ENCODE data around the gene TNFRSF11A.

Gene TNFRSF11A

DNA sequence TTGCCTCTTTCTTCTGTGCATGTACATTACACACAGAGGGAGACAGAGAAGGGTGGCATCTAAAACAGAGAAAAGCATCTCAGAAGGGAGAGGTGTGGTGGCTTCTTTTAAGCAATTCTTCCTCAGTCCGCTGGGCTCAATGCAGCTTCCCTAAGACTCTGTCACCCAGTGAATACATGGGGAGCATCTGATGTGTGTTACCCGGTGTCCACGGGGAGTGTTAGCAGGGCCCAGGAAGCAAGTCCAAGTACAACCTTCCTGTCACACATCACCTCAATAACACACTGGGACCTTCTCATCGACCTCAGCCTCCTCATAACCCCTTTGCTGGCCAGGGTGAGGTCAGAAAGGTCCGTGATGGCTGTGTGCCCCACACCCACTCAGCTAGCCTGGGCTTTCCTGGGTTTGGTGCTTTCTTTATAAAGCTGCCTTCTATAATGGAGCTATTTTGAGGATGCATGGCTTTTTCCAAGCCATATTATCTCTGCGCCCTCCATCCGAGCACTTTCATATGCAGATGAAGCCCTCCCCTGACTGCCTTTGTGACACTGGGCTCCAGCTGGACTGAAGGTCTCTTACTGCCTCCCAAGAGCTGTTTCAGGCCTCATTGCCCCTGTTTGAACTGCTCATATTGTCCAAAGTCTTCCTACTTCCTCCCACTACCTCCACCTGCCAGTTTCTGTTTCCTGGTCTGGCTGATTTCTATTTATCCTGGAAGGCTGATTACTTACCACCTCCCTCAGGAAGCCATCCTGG is 21.4 kb downstream of the TNFRSF11A start:
- DNase-seq = no peak

- no peak for DNase-seq
These were observed 22.0 kb downstream of the TNFRSF11A start for GRCh38 chr18:62347089-62347506.

- no peak for DNase-seq
These were observed 23.4 kb downstream of the TNFRSF11A start for GRCh38 chr18:62348474-62348873.

GRCh38 chr18:62353170-62353569 is 28.1 kb downstream of the TNFRSF11A start:
- DNase-seq = no peak

DNA sequence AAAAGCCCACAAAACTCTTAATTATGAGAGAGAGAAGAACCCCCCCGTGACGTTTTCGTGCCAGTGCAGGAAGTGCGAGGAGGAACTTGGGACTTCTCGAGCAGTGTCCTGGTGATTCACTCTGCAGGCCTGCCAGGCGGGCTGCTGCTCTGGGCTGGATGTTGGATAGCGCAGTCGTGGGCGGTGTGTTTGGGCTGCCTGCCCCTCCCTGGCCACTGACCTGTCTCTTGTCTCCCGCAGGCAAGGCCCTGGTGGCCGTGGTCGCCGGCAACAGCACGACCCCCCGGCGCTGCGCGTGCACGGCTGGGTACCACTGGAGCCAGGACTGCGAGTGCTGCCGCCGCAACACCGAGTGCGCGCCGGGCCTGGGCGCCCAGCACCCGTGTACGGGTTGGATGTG is 29.0 kb downstream of the TNFRSF11A start:
- DNase-seq = no peak

DNA sequence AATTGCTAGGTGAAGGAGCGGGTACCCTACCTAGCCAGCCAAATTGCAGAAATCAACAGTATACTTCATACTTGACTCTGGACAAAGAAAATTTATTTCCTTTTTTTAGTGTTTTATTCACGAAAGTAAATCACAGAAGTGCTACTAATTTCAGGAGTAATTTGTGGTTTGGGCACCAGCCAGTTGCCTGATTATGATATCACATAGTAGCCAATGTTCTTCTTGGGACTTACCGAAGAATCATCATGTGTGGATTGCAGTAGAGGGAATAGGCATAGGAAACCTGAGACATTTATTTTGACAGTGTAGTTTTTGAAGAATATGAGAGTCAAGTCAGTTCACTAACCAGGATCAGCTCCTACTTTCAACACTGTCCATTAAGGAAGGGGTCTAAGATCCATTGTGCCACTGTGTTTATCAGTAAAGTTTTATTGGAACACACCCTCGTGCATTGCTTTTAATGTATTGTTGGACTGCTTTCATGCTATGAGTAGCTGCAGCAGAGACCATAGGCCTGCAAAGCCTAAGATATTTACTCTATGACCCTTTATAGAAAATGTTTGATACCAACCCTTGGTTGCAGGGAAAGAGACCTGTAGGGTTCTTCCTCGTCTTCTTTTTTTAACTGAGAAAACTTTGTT is 32.1 kb downstream of the TNFRSF11A start:
- DNase-seq = no peak

GRCh38 chr18:62360805-62361204 is 35.7 kb downstream of the TNFRSF11A start:
- no peak for DNase-seq

- DNase-seq = no peak
These were observed 36.2 kb downstream of the TNFRSF11A start for GRCh38 chr18:62361288-62361687.

- no peak for DNase-seq
These were observed 39.4 kb downstream of the TNFRSF11A start for GRCh38 chr18:62364558-62364957.

- no peak for DNase-seq
These were observed 40.3 kb downstream of the TNFRSF11A start for GRCh38 chr18:62365420-62365819.

DNA sequence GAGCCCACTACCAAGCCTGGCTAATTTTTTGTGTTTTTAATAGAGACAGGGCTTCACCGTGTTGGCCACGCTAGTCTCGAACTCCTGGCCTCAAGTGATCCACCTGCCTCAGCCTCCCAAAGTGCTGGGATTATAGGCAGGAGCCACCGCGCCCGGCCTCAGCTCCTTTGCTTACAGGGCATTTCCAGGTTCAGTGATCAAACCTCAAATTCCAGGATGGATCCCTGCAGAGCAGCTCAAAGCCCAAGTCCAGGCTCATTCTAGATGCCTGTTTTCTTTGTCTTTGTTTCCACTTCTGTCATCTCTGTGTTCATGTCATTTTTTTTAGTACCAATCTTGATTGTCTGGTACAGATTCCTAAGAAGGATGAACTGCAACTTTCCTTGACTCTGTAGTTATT is 41.9 kb downstream of the TNFRSF11A start:
- DNase-seq = no peak

- no peak for DNase-seq
These were observed 43.0 kb downstream of the TNFRSF11A start for GRCh38 chr18:62368100-62368499.

DNA sequence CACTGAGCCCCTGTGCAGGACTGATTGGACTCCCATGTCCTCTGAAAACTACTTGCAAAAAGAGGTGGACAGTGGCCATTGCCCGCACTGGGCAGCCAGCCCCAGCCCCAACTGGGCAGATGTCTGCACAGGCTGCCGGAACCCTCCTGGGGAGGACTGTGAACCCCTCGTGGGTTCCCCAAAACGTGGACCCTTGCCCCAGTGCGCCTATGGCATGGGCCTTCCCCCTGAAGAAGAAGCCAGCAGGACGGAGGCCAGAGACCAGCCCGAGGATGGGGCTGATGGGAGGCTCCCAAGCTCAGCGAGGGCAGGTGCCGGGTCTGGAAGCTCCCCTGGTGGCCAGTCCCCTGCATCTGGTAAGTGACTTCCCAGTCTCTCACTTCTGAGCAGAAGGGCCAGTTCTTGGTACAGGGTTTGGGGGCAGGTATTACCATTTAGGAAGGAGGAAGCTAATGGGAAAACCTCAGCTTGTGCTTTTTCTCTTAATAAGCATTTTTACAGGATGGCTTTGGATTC is 44.1 kb downstream of the TNFRSF11A start:
- no peak for DNase-seq

GRCh38 chr18:62370366-62370765 is 45.3 kb downstream of the TNFRSF11A start:
- DNase-seq = no peak

DNA sequence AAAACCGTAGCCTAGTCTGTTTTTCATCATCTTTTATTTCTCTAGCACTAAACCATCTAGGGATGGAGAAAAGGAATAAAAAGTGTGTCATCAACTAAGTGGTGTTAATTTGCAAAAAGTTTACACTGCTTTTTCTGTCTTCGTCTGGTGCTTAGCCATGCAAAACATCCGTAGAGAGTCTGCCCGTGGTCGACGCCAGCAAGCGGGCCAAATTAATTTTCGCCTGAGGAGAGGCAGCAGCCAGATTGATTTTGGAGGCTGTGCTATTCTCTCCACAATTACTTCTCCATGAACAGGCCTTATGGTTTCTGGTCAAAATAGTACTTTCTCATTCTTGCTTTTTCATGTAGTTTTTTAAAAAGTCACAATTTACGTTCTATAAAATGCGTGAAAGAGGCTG is 46.3 kb downstream of the TNFRSF11A start:
- no peak for DNase-seq

DNA sequence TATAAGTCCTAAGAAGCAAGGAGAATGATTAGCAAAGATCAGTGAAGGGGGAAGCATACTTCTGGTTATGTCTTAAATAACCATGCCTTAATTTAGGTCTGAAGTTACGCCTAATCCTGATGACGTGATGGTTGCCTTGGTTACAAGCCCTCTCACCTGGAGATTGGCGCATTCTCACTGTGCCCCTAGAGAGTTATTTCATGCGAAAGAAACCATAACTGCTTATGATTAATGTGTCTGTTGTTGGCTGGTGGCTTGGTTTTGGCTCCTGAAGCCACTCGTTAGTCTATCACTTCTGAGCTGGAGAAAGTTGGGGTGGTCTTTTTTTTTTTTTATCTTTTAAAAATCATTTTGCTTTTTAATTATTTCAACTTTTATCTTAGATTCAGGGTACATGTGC is 47.0 kb downstream of the TNFRSF11A start:
- DNase-seq = no peak

DNA sequence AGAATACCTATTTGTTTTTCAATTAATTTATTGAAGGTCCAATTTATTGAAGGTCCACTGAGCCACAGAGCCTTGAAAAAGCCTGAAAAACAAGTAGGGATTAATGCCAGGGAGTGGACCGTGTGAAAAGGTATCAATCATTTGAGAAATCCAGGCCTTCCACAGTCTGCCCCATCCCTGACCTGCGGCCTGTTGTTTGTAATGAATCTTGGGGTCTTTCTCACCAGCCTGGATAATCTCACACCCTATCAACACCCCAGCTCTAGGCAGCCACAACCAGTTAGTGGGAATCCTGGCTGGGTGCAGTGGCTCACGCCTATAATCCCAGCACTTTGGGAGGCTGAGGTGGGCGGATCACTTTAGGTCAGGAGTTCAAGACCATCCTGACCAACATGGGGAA is 47.8 kb downstream of the TNFRSF11A start:
- no peak for DNase-seq

DNA sequence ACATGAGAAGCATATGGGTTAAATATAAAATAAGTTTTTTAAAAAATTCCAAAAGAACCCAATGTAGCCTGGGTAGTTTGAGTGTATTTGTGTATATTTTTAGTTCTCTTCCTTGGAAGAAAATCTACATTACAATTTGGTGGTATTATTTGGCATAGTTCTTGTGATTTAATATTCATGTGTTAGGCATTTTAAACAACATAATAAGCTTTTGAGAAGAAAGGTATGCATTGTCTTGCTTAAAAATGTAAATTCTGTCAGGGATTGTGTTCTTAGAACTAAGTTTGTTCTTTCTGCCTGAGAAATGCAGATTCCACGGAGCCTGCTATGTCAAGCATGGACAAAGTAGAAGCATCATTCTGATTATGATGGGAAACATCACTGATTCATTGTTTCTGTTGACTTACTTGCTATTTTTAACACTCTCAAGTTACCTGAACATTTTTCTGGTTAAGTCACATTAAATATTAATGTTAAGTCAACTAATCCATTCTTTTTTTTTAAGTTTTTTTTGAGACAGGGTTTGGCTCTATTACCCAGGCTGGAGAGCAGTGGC is 49.4 kb downstream of the TNFRSF11A start:
- DNase-seq = no peak

DNA sequence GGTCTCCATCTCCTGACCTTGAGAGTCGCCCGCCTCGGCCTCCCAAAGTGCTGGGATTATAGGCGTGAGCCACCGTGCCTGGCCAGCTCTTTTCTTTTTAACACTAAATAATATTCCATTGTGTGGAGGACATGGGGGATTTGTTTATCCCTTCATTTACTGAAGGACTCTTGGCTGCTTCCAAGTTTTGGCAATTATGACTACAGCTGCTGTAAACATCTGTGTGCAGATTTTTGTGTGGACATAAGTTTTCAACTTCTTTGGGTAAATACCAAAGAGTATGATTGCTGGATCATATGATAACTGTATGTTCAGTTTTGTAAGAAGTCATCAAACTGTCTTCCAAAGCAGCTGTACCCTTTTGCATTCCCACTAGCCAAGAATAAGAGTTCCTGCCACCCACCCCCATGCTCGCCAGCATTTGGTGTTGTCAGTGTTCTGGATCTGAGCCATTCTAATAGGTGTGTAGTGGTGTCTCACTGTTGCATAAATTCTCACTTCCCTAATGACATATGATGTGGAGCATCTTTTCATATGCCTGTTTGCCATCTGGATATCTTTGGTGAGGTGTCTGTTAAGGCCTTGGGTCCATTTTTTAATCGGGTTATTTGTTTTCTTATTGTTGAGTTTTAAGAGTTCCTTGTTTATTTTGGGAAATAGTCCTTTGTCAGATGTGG is 52.2 kb downstream of the TNFRSF11A start:
- DNase-seq = no peak

DNA sequence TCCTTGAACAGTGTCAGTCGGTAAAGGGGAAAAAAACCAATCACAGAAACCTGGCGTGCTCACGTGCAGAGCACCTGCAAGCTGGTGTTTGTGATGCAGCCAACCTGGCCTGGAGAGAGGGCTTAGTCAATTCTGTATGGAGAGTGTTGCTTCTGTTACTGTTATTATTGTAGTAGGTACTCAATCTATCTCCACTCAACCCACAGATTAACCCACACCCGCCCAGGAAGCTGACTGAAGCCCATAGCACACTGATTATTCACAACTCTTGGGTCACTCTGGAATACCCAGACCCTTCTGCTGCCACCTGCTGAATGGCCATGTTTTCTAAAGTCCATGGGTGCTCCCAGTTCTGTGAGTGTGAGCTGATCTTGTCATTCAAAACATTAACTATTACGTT is 53.9 kb downstream of the TNFRSF11A start:
- DNase-seq = no peak

- no peak for DNase-seq
These were observed 56.3 kb downstream of the TNFRSF11A start for GRCh38 chr18:62381373-62381772.

DNA sequence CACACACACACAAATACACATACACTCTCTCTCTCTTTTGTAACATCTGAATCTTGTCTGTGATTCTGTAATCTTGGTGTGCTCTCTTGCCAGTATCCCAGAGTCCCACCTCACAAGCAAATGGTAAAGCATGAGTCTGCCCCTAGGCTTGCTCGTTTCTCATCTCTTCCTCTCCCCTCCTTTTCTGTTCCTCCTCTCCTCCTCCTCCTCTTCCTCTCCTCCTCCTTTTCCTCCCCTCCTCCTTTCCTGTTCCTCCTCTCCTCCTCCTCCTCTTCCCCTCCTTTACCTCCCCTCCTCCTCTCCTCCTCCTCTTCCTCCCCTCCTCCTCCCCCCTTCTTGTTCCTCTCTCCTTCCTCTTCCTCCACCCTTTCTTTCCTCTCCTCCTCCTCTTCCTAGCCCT is 59.0 kb downstream of the TNFRSF11A start:
- no peak for DNase-seq

GRCh38 chr18:62384610-62385097 is 59.5 kb downstream of the TNFRSF11A start:
- DNase-seq = no peak

Measured in CD4-positive, alpha-beta T cell treated with Interleukin-4 for 4 hours (primary cell).